A549 treated with Hydrocortisone at 1 μM for 4 hours (cell line): ENCODE results near the gene OSBPL6. TPM values are rescaled to one million over a fixed set of nuclear protein-coding genes. Genes with fewer than 3 reads are reported as not detected.

ENCODE experiments used
- total RNA-seq: library from RNA; stranded (reverse); fragments of 200-300 nt; extraction: Qiagen RNA extraction; gene quantifications from 5 replicates; pipeline ENCODE4 v1.2.3, GENCODE V29; 2022

Gene OSBPL6
- total RNA-seq: 5.2 to 7.6 TPM (median 6.2 TPM) in 5 replicates

DNA sequence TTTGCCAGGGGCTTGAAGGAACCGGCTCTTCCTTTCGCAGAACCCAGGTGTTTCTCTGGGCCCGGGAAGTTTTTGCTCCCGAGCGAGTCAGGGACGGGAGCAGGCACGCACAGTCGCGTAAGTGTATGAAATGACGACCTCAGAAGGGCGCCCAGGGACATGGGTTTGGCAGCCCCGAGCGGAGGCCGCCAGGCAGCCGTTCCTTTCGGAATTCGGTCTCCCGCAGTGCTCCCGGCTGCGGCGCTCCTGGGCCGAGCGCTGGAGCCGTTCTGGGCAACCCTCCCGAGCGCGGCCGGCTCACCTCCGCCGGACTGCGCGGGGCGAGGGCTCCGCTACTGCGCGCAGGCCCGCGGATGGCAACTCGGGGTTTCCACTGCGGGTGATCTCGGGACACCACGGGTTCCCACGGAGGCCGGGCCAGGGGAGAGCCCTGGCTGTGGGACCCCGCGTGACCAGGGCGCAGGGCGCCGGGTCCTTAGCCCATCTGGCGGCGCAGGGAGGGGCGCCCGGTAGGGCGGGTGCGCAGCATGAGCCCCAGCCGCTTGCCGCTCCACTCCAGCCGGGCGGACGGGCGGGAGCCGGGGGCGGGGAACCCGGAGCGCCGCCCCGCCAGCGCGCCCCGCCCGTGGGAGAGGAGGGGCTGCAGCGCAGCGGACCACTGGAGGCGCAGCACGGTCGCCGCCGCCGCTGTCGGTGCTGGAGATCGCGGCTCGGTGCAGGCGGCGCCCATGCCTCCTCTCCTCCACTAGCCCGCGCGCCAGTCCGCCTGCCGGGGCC lies at the start of gene OSBPL6:
OSBPL6 (plus strand) TSS at position 690 of the 777 bp plus-strand sequence. CDS start 111,673 bp downstream, outside the sequence.

DNA sequence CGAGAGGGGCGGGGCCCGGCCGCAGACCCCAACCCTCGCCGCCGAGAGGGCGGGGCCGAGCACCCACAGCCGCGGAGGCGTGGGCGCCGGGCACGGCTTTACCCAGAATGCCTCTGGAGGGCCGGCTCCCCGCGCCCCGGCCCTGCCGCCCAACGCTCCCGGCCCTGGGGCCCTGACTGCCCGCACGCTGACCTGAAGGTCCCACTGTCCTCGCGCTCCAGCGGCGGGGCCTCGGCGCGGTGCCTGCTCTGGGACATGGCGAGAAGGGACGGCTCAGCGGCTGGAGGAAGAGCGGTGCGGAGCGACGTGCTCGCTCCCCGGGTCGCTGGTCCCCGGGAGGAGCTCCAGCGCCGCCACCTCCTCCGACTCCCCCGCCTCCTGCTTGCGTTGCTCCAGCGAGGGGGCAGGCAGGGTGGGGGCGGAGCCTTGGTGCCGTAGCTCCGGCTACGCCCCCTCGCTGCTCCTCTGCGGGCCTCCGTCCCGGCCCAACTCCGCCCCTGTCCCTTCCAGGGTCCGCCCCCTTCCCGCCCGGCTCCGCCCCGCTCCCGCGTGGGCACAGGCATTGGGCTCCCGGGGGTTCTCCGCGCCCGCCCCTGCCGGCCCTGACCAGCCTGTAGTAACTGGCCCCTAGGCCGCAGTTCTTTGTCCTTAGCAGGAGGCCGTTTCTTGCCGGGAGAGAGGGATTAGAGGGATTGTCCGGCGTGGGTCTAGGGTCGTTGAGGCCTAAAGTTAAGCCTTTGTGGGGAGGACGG lies 256.6 kb downstream of the OSBPL6 start, which contains the start of the genes PJVK and PRKRA:
PJVK (plus strand) TSS at position 605 of the 752 bp plus-strand sequence. CDS start 2,032 bp downstream, outside the sequence.
PRKRA (minus strand) TSS at position 402 of the 752 bp plus-strand sequence; CDS start at position 257, 145 bp downstream.

Other genes with a start within 250 kb of the OSBPL6 start
- 0.30 to 0.71 TPM (median 0.56 TPM) in 5 replicates for gene PDE11A, start 121.7 kb upstream of the OSBPL6 start, total RNA-seq
- gene RBM45, start 82.1 kb upstream of the OSBPL6 start, total RNA-seq: 10.3 to 14.2 TPM (median 12.2 TPM) in 5 replicates